GM12875 (cell line): ENCODE data around the gene PTGDS.

Experiments
- H3K4me3 ChIP-seq: one replicate; pipeline ENCODE4 v1.5.1; 2011; ENCODE audit warnings: low read depth, low read length, control low read depth
- CTCF ChIP-seq: IDR thresholded peaks from 2 replicates; pipeline ENCODE4 v1.5.1; 2011; ENCODE audit warnings: low read depth, mild to moderate bottlenecking, control low read depth, inconsistent platforms, low read length, moderate library complexity, borderline replicate concordance; ENCODE audit not compliant: insufficient read depth

Gene PTGDS

GRCh38 chr9:136956604-136957003 lies 20.7 kb upstream of the PTGDS start:
- TF ChIP-seq CTCF, result no peak
- H3K4me3 ChIP-seq, result no peak overlapping the region

- no peak for TF ChIP-seq CTCF
- H3K4me3 ChIP-seq, result no peak overlapping the region
Measured at GRCh38 chr9:136957461-136957860, 19.8 kb upstream of the PTGDS start.

- TF ChIP-seq CTCF, result no peak
- H3K4me3 ChIP-seq, result no peak overlapping the region
Measured at GRCh38 chr9:136957901-136958300, 19.4 kb upstream of the PTGDS start.

GRCh38 chr9:136958473-136958872 lies 18.8 kb upstream of the PTGDS start:
- no peak for TF ChIP-seq CTCF
- H3K4me3 ChIP-seq, result no peak overlapping the region

- TF ChIP-seq CTCF, result no peak
- no peak overlapping the region for H3K4me3 ChIP-seq
Measured at GRCh38 chr9:136958898-136959850, 18.1 kb upstream of the PTGDS start.

GRCh38 chr9:136960212-136960937 lies 16.9 kb upstream of the PTGDS start:
- TF ChIP-seq CTCF, result no peak

More at GRCh38 chr9:136960212-136960937, 16.9 kb upstream of the PTGDS start:
- H3K4me3 ChIP-seq, result no peak overlapping the region
